Measurements from ENCODE around the gene CSTF2T.

DNA sequence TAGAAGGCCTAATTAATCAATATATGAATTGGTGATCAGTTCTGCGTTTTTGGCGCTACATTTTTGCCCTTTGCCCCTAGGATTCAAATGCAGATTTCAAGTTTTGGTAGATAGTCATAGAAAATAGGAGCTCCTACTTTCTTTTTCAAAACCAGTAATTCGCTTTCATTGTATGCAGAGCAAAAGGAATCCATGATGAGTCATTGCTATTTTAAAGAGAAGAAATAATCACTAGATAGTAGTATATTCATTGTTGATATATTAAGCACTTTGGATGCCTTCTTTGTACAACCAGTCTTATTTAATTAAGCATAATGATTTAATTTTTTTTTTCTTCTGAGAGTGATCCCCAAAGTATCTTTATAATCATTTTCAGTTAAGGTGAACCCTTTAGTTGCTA, 50.3 kb downstream of the CSTF2T start:
- TF ChIP-seq, protein P1, sequence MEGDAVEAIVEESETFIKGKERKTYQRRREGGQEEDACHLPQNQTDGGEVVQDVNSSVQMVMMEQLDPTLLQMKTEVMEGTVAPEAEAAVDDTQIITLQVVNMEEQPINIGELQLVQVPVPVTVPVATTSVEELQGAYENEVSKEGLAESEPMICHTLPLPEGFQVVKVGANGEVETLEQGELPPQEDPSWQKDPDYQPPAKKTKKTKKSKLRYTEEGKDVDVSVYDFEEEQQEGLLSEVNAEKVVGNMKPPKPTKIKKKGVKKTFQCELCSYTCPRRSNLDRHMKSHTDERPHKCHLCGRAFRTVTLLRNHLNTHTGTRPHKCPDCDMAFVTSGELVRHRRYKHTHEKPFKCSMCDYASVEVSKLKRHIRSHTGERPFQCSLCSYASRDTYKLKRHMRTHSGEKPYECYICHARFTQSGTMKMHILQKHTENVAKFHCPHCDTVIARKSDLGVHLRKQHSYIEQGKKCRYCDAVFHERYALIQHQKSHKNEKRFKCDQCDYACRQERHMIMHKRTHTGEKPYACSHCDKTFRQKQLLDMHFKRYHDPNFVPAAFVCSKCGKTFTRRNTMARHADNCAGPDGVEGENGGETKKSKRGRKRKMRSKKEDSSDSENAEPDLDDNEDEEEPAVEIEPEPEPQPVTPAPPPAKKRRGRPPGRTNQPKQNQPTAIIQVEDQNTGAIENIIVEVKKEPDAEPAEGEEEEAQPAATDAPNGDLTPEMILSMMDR (tag by site-specific recombination; IDR thresholded peaks at IDR 0.05) = no peak
- TF ChIP-seq, protein P2, sequence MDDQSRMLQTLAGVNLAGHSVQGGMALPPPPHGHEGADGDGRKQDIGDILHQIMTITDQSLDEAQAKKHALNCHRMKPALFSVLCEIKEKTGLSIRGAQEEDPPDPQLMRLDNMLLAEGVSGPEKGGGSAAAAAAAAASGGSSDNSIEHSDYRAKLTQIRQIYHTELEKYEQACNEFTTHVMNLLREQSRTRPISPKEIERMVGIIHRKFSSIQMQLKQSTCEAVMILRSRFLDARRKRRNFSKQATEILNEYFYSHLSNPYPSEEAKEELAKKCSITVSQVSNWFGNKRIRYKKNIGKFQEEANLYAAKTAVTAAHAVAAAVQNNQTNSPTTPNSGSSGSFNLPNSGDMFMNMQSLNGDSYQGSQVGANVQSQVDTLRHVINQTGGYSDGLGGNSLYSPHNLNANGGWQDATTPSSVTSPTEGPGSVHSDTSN (CRISPR knock-in tag; IDR thresholded peaks at IDR 0.05) = no peak
- TF ChIP-seq ZNF292 (tag by site-specific recombination; IDR thresholded peaks at IDR 0.05; ENCODE audit: borderline replicate concordance, low read depth) = no peak
